ENCODE measurements around the gene PCBP3. TPM values are rescaled to one million over a fixed set of nuclear protein-coding genes. Genes with fewer than 3 reads are reported as not detected.
"Not testable (repeated sequence)": the region's sequence is repeated elsewhere in the genome, so short reads cannot be mapped to it uniquely, and the experiment has no call there.

Gene PCBP3
- total RNA-seq, 1 donor from 2014 or later = not detected

- Mint-ChIP-seq H3K9me3 (peaks cover 5% of the 10 kb centered on the region), H3K4me1 (no peaks in the 10 kb centered on the region), H3K36me3 (ENCODE audit: low read depth) (no peaks in the 10 kb centered on the region), H3K4me3 (no peak overlapping the region), H3K27ac (no peak overlapping the region), H3K27me3 (peaks cover 9% of the 10 kb centered on the region)
- intact Hi-C loops (cut with micrococcal nuclease) = no loop called here
- TF ChIP-seq CTCF (IDR thresholded peaks at IDR 0.05) = no peak
- DNase-seq (no peak), ATAC-seq (ENCODE audit: low read depth) (no peak)
- ChIA-PET CTCF (no interaction called here), POLR2A (no interaction called here)
Measured at GRCh38 chr21:45719177-45719802, 75.8 kb downstream of the PCBP3 start.

GRCh38 chr21:45720204-45720603 lies 76.7 kb downstream of the PCBP3 start:
- not testable (repeated sequence) for H3K27ac Mint-ChIP-seq

DNA sequence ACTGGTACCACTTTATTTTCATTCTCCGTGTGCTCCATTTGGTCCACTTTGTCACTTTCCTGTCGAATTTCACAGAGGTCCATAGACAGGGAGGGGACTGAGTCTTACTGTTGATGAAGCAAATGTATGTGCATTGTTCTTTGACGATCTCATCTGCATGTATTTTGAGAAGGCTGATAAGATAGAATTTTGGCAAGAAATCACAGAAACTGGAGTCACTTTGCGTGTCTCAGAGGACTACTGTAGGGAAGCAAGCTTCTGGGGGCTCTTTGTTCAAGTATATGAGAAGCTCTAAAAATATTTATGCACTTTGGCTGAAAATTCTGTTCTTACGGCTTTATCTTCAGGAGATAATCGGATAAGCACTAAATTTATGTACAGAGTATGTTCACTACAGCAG lies 78.1 kb downstream of the PCBP3 start:
- Mint-ChIP-seq H3K4me1 (no peaks in the 10 kb centered on the region), H3K4me3 (no peak overlapping the region), H3K27ac (no peak overlapping the region), H3K36me3 (ENCODE audit: low read depth) (no peaks in the 10 kb centered on the region), H3K27me3 (peaks cover 9% of the 10 kb centered on the region), H3K9me3 (no peaks in the 10 kb centered on the region)
- CTCF ChIA-PET = no interaction called here
- no peak for TF ChIP-seq CTCF (IDR thresholded peaks at IDR 0.05)
- POLR2A ChIA-PET = no interaction called here
- ATAC-seq (ENCODE audit: low read depth) = no peak
- DNase-seq = no peak
- intact Hi-C loops (cut with micrococcal nuclease) = no loop called here

More at GRCh38 chr21:45720204-45720603, 76.7 kb downstream of the PCBP3 start:
- H3K4me3 Mint-ChIP-seq; POLR2A ChIA-PET; H3K36me3 Mint-ChIP-seq (ENCODE audit: low read depth); CTCF ChIA-PET; DNase-seq; H3K27me3 Mint-ChIP-seq; intact Hi-C loops (cut with micrococcal nuclease); ATAC-seq (ENCODE audit: low read depth); H3K4me1 Mint-ChIP-seq; H3K9me3 Mint-ChIP-seq: not testable (repeated sequence)

- H3K27me3 Mint-ChIP-seq = peaks cover 7% of the 10 kb centered on the region
- ChIA-PET POLR2A (no interaction called here), CTCF (no interaction called here)
- no peak overlapping the region for H3K27ac Mint-ChIP-seq
- DNase-seq = no peak
- no peaks in the 10 kb centered on the region for H3K9me3 Mint-ChIP-seq
- intact Hi-C loops (cut with micrococcal nuclease) = no loop called here
- H3K36me3 Mint-ChIP-seq (ENCODE audit: low read depth) = no peaks in the 10 kb centered on the region
- TF ChIP-seq CTCF (IDR thresholded peaks at IDR 0.05) = no peak
- no peaks in the 10 kb centered on the region for H3K4me1 Mint-ChIP-seq
- no peak for ATAC-seq (ENCODE audit: low read depth)
- H3K4me3 Mint-ChIP-seq = no peak overlapping the region
Measured at GRCh38 chr21:45723049-45723958, 79.8 kb downstream of the PCBP3 start.

DNA sequence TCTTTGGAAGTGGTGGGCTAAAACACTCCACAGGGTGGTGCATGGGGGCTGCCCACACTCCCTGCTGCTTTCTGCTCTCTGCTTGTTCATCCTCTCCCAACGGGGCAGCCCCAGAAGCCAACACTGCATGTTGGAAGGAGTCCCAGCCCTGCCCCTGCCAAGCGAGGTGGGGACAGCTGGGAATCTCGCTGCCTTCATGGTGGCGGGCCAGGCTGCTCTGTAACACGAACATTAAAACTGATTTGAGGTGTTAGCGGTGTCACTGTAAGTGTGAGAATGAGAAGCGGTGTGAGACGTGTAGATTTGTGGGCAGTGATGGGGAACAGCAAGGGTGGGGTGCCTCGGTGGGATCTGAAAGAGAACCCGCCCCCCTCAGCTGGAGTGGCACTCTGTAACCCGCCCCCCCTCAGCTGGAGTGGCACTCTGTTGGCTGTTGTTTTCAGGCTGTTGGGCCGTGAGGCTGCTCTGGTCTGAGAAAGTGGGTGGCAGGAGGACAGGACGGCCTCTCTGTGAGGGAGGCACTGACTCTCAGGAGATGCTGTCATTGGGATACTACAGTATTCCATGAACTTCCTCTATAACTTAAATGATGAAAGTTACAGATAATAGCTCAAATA lies 80.9 kb downstream of the PCBP3 start:
- Mint-ChIP-seq H3K27ac (no peak overlapping the region), H3K9me3 (no peaks in the 10 kb centered on the region), H3K4me1 (no peaks in the 10 kb centered on the region), H3K4me3 (no peak overlapping the region), H3K27me3 (peaks cover 4% of the 10 kb centered on the region), H3K36me3 (ENCODE audit: low read depth) (no peaks in the 10 kb centered on the region)
- ChIA-PET CTCF (no interaction called here), POLR2A (no interaction called here)
- intact Hi-C loops (cut with micrococcal nuclease) = no loop called here
- ATAC-seq (ENCODE audit: low read depth) (no peak), DNase-seq (no peak)
- TF ChIP-seq CTCF (IDR thresholded peaks at IDR 0.05) = no peak
